A549 (cell line): ENCODE data around the gene SPTBN4. TPM values are rescaled to one million over a fixed set of nuclear protein-coding genes. Genes with fewer than 3 reads are reported as not detected.

Source experiments
- ATAC-seq, 2 experiments: fragments of 200-7000 bp in 1 of 2; fragments of >200 bp in 1 of 2; cut with Nextera tagmentation in 1 of 2; cut with Tn5 transposase in 1 of 2; 3 replicates each; pipeline versions ENCODE4 v1.8.0 to v1.9.1; 2018 to 2020; ENCODE audit warnings: mild to moderate bottlenecking in 1 of 2, moderate library complexity in 1 of 2
- CTCF ChIA-PET: fragments of 300-600 bp; sonication (Branson Sonifier 250); formaldehyde crosslinking; extraction: SDS; loops from one replicate; lab custom pipeline; 2021; ENCODE audit warnings: antibody characterized with exemption, inconsistent platforms; lab: Yijun Ruan, JAX
- POLR2A ChIA-PET: fragments of 350-600 bp; formaldehyde crosslinking; extraction: SDS; loops from one replicate; lab custom pipeline; 2021; ENCODE audit warnings: antibody characterized with exemption, inconsistent platforms; lab: Yijun Ruan, JAX
- DNase-seq, 2 experiments: peaks; one replicate each; pipeline versions ENCODE4 v3.0.0 to v3.0.0-alpha.2; 2011 to 2016; ENCODE audit warnings: low read depth in 1 of 2, low spot score in 1 of 2
- FAIRE-seq: peaks from 2 replicates; lab custom pipeline; 2011; peaks lifted over from hg19 to GRCh38; lab: Jason Lieb, UNC
- H3K27ac ChIP-seq, 2 experiments: fragments of >200 bp; sonication (Bioruptor Twin); formaldehyde crosslinking; 3 replicates each; pipeline ENCODE4 v1.5.1; 2016 to 2017
- H3K4me1 ChIP-seq: fragments of >200 bp; sonication (Bioruptor Twin); formaldehyde crosslinking; 3 replicates; pipeline ENCODE4 v1.6.1; 2016
- H3K4me2 ChIP-seq: fragments of >200 bp; sonication (Bioruptor Twin); formaldehyde crosslinking; 3 replicates; pipeline ENCODE4 v1.6.1; 2016
- H3K4me3 ChIP-seq: fragments of >200 bp; sonication (Bioruptor Twin); formaldehyde crosslinking; 3 replicates; pipeline ENCODE4 v1.5.1; 2016
- H3K9me3 ChIP-seq: fragments of >200 bp; sonication (Bioruptor Twin); formaldehyde crosslinking; 3 replicates; pipeline ENCODE4 v1.6.1; 2016
- BHLHE40 ChIP-seq: IDR thresholded peaks from 2 replicates; pipeline ENCODE4 v1.6.1; 2012; ENCODE audit warnings: low read depth, low read length, inconsistent platforms
- CBX2 ChIP-seq: fragments of 200-600 bp; sonication (generic); IDR thresholded peaks from 2 replicates; pipeline ENCODE4 v1.6.1; 2016; ENCODE audit warnings: low read depth, mild to moderate bottlenecking, borderline replicate concordance
- CBX8 ChIP-seq: fragments of 200-600 bp; sonication (generic); IDR thresholded peaks from 2 replicates; pipeline ENCODE4 v1.6.1; 2016
- CHD2 ChIP-seq: fragments of 150-350 bp; IDR thresholded peaks from 2 replicates; pipeline ENCODE4 v1.6.1; 2014; ENCODE audit warnings: low read length; ENCODE audit not compliant: partially characterized antibody
- EHF ChIP-seq: fragments of 250-450 bp; sonication (Bioruptor Pico); IDR thresholded peaks from 2 replicates; pipeline ENCODE4 v1.5.0; 2020; ENCODE audit warnings: mild to moderate bottlenecking
- FOSL2 ChIP-seq, 2 experiments: fragments of 450-650 bp in 1 of 2; fragments of >200 bp in 1 of 2; sonication (Bioruptor Twin) in 1 of 2; formaldehyde crosslinking; IDR thresholded peaks; 2 replicates each; pipeline versions ENCODE4 v1.5.0 to v1.6.1; 2016 to 2020; ENCODE audit warnings: mild to moderate bottlenecking in 1 of 2, moderate library complexity in 1 of 2
- FOXS1 ChIP-seq: fragments of 250-450 bp; sonication (Bioruptor Pico); IDR thresholded peaks from 2 replicates; pipeline ENCODE4 v1.5.0; 2020; ENCODE audit warnings: mild to moderate bottlenecking, moderate library complexity
- GATA3 ChIP-seq: IDR thresholded peaks from 2 replicates; pipeline ENCODE4 v1.6.1; 2012; ENCODE audit warnings: borderline replicate concordance
- HOXB13 ChIP-seq: fragments of 250-450 bp; sonication (Bioruptor Pico); IDR thresholded peaks from 2 replicates; pipeline ENCODE4 v1.5.0; 2020; ENCODE audit warnings: low read depth, mild to moderate bottlenecking, moderate library complexity
- HOXB5 ChIP-seq: fragments of 250-450 bp; sonication (Bioruptor Pico); IDR thresholded peaks from 2 replicates; pipeline ENCODE4 v1.5.0; 2020; ENCODE audit warnings: mild to moderate bottlenecking, moderate library complexity
- KDM5A ChIP-seq: fragments of 200-600 bp; sonication (generic); IDR thresholded peaks from 2 replicates; pipeline ENCODE4 v1.6.1; 2016; ENCODE audit warnings: antibody characterized with exemption, mild to moderate bottlenecking
- MYC ChIP-seq: IDR thresholded peaks from 2 replicates; pipeline ENCODE4 v1.6.1; 2012; ENCODE audit warnings: mild to moderate bottlenecking, inconsistent platforms, low read length, improper control_type of control experiment, borderline replicate concordance
- NR3C1 ChIP-seq: fragments of >200 bp; sonication (Bioruptor Twin); formaldehyde crosslinking; IDR thresholded peaks from 3 replicates; pipeline ENCODE4 v1.6.1; 2017
- RFX5 ChIP-seq: fragments of 450-650 bp; IDR thresholded peaks from 2 replicates; pipeline ENCODE4 v1.7.1; 2014; ENCODE audit warnings: antibody characterized with exemption, mild to moderate bottlenecking, moderate library complexity
- ZC3H11A ChIP-seq: fragments of 450-650 bp; IDR thresholded peaks from 2 replicates; pipeline ENCODE4 v1.6.1; 2014; ENCODE audit warnings: antibody characterized with exemption, mild to moderate bottlenecking
- WGBS: methylation state at CpG from one replicate; pipeline ENCODE4 v1.1.6; 2017; ENCODE audit errors: missing lambda C conversion rate; 5-methylcytosine and 5-hydroxymethylcytosine counted together
- polyA plus RNA-seq, 4 experiments: library from polyadenylated mRNA; depleted of rRNA in 3 of 4; stranded (reverse); fragments of >200 nt; fragmentation: RNase III in 1 of 4; extraction: RNeasy Plus Mini Kit Qiagen cat#74134 plus additional on column Dnase treatment in 1 of 4; gene quantifications; 2 replicates in 3 of 4; 3 replicates in 1 of 4; pipeline ENCODE4 v1.2.3, GENCODE V29; 2011 to 2017
- TF ChIP-seq, protein P1 (sequence below): fragments of 150-350 bp; IDR thresholded peaks from 2 replicates; pipeline ENCODE4 v1.6.1; 2014; ENCODE audit warnings: low read depth, mild to moderate bottlenecking, low read length
- TF ChIP-seq, protein P2 (sequence below): IDR thresholded peaks from 2 replicates; pipeline ENCODE4 v1.6.1; 2012
- TF ChIP-seq, protein P3 (sequence below): fragments of >200 bp; sonication (Bioruptor Twin); formaldehyde crosslinking; IDR thresholded peaks from 3 replicates; pipeline ENCODE4 v1.6.1; 2016
- TF ChIP-seq, protein P4 (sequence below): IDR thresholded peaks from 2 replicates; pipeline ENCODE4 v1.6.1; 2012
- TF ChIP-seq, protein P5 (sequence below): fragments of 200-600 bp; sonication (generic); IDR thresholded peaks from 2 replicates; pipeline ENCODE4 v1.6.1; 2016; ENCODE audit warnings: antibody characterized with exemption, mild to moderate bottlenecking, moderate library complexity

Gene SPTBN4
- polyA plus RNA-seq, 2 of the 4 experiments (the other 2 are of a cell fraction): 1.4 to 2.2 TPM

DNA sequence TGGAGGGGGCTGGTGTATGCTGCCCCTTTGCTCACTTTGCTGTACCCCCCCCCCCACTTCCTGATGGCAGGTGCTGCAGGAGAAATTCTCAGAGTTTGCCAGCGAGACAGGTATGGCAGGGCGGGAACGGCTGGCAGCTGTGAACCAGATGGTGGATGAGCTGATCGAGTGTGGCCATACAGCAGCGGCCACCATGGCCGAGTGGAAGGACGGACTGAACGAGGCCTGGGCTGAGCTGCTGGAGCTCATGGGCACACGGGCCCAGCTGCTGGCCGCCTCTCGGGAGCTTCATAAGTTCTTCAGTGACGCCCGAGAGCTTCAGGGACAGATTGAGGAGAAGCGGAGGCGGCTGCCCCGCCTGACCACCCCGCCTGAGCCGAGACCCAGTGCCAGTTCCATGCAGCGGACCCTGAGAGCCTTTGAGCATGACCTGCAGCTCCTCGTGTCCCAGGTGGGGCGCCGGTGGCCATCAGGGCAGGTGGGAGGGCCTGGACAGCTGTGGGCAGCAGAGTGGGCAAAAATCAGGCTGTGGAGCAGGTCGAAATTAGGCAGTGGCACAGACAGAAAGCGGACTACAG lies 90.2 kb downstream of the SPTBN4 start:
- H3K4me1 ChIP-seq: no peaks in the 10 kb centered on the region
- no peak overlapping the region for H3K27ac ChIP-seq
- no peak overlapping the region for H3K4me3 ChIP-seq
- TF ChIP-seq KDM5A: no peak
- TF ChIP-seq FOSL2 (IDR thresholded peaks at IDR 0.05): no peak
- no peak for TF ChIP-seq FOSL2 (CRISPR knock-in tag; IDR thresholded peaks at IDR 0.05)
- no peak for TF ChIP-seq EHF (CRISPR knock-in tag)
- TF ChIP-seq HOXB13 (CRISPR knock-in tag): no peak
- TF ChIP-seq NR3C1: no peak
- TF ChIP-seq, protein P1, sequence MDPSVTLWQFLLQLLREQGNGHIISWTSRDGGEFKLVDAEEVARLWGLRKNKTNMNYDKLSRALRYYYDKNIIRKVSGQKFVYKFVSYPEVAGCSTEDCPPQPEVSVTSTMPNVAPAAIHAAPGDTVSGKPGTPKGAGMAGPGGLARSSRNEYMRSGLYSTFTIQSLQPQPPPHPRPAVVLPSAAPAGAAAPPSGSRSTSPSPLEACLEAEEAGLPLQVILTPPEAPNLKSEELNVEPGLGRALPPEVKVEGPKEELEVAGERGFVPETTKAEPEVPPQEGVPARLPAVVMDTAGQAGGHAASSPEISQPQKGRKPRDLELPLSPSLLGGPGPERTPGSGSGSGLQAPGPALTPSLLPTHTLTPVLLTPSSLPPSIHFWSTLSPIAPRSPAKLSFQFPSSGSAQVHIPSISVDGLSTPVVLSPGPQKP: no peak
- no peak for TF ChIP-seq GATA3
- no peak for TF ChIP-seq HOXB5 (CRISPR knock-in tag)
- TF ChIP-seq RFX5: no peak
- TF ChIP-seq CBX2: no peak
- TF ChIP-seq, protein P2, sequence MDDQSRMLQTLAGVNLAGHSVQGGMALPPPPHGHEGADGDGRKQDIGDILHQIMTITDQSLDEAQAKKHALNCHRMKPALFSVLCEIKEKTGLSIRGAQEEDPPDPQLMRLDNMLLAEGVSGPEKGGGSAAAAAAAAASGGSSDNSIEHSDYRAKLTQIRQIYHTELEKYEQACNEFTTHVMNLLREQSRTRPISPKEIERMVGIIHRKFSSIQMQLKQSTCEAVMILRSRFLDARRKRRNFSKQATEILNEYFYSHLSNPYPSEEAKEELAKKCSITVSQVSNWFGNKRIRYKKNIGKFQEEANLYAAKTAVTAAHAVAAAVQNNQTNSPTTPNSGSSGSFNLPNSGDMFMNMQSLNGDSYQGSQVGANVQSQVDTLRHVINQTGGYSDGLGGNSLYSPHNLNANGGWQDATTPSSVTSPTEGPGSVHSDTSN: no peak
- TF ChIP-seq, protein P3, sequence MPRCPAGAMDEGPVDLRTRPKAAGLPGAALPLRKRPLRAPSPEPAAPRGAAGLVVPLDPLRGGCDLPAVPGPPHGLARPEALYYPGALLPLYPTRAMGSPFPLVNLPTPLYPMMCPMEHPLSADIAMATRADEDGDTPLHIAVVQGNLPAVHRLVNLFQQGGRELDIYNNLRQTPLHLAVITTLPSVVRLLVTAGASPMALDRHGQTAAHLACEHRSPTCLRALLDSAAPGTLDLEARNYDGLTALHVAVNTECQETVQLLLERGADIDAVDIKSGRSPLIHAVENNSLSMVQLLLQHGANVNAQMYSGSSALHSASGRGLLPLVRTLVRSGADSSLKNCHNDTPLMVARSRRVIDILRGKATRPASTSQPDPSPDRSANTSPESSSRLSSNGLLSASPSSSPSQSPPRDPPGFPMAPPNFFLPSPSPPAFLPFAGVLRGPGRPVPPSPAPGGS: no peak
- TF ChIP-seq CHD2: no peak
- TF ChIP-seq CBX8: no peak
- TF ChIP-seq FOXS1 (CRISPR knock-in tag): no peak
- no peak for TF ChIP-seq ZC3H11A
- TF ChIP-seq, protein P4, sequence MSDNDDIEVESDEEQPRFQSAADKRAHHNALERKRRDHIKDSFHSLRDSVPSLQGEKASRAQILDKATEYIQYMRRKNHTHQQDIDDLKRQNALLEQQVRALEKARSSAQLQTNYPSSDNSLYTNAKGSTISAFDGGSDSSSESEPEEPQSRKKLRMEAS: no peak
- TF ChIP-seq, protein P5, sequence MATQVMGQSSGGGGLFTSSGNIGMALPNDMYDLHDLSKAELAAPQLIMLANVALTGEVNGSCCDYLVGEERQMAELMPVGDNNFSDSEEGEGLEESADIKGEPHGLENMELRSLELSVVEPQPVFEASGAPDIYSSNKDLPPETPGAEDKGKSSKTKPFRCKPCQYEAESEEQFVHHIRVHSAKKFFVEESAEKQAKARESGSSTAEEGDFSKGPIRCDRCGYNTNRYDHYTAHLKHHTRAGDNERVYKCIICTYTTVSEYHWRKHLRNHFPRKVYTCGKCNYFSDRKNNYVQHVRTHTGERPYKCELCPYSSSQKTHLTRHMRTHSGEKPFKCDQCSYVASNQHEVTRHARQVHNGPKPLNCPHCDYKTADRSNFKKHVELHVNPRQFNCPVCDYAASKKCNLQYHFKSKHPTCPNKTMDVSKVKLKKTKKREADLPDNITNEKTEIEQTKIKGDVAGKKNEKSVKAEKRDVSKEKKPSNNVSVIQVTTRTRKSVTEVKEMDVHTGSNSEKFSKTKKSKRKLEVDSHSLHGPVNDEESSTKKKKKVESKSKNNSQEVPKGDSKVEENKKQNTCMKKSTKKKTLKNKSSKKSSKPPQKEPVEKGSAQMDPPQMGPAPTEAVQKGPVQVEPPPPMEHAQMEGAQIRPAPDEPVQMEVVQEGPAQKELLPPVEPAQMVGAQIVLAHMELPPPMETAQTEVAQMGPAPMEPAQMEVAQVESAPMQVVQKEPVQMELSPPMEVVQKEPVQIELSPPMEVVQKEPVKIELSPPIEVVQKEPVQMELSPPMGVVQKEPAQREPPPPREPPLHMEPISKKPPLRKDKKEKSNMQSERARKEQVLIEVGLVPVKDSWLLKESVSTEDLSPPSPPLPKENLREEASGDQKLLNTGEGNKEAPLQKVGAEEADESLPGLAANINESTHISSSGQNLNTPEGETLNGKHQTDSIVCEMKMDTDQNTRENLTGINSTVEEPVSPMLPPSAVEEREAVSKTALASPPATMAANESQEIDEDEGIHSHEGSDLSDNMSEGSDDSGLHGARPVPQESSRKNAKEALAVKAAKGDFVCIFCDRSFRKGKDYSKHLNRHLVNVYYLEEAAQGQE: no peak
- no peak for TF ChIP-seq MYC
- no peak for TF ChIP-seq BHLHE40
- 80% methylated on average over 24 of the region's 24 CpGs for WGBS
- ATAC-seq (no peak), DNase-seq (no peak), FAIRE-seq (no peak)
- ChIA-PET POLR2A (interaction anchor here (0.7 to 1.2 kb wide), 4 partner anchors 9 to 26 kb away, joined by 3 to 7 read pairs (median 4); no protein-coding TSS in a partner anchor), CTCF (interaction anchor here (0.6 to 58.9 kb wide), 13 partner anchors 8 to 262 kb away, joined by 3 to 2247 read pairs (median 5); partner anchors contain the start of gene LTBP4)
- no peaks in the 10 kb centered on the region for H3K9me3 ChIP-seq
- no peak overlapping the region for H3K4me2 ChIP-seq
